OCI-M1 (cell line): ENCODE data around the gene PDCD11.
"Not testable (repeated sequence)": the region's sequence is repeated elsewhere in the genome, so short reads cannot be mapped to it uniquely, and the experiment has no call there.

ENCODE experiments used
- DNase-seq: peaks from one replicate; lab custom pipeline; 2025; lab: John Stamatoyannopoulos, UW

The PDCD11 gene

GRCh38 chr10:103416436-103417147 is 20.2 kb downstream of the PDCD11 start:
- DNase-seq, result peak; percentile 78

GRCh38 chr10:103417148-103417469 is 20.7 kb downstream of the PDCD11 start:
- DNase-seq, result not testable (repeated sequence)

- DNase-seq, result no peak
Measured at GRCh38 chr10:103417601-103418000, 21.2 kb downstream of the PDCD11 start.

GRCh38 chr10:103419101-103419500 is 22.7 kb downstream of the PDCD11 start:
- DNase-seq, result no peak

- DNase-seq, result no peak
Measured at GRCh38 chr10:103423748-103424147, 27.3 kb downstream of the PDCD11 start.

- DNase-seq, result no peak
Measured at GRCh38 chr10:103427866-103428265, 31.4 kb downstream of the PDCD11 start.

- DNase-seq, result no peak
Measured at GRCh38 chr10:103428989-103429643, 32.7 kb downstream of the PDCD11 start.

GRCh38 chr10:103429647-103430046 is 33.2 kb downstream of the PDCD11 start:
- DNase-seq, result no peak

GRCh38 chr10:103431902-103432301 is 35.5 kb downstream of the PDCD11 start:
- no peak for DNase-seq

- DNase-seq, result no peak
Measured at GRCh38 chr10:103433858-103434257, 37.4 kb downstream of the PDCD11 start.

- no peak for DNase-seq
Measured at GRCh38 chr10:103439776-103440175, 43.4 kb downstream of the PDCD11 start.

- DNase-seq, result no peak
Measured at GRCh38 chr10:103440416-103440815, 44.0 kb downstream of the PDCD11 start.

GRCh38 chr10:103441206-103441605 is 44.8 kb downstream of the PDCD11 start:
- DNase-seq, result no peak

- no peak for DNase-seq
Measured at GRCh38 chr10:103441611-103442010, 45.2 kb downstream of the PDCD11 start.

- DNase-seq, result no peak
Measured at GRCh38 chr10:103442031-103442461, 45.6 kb downstream of the PDCD11 start.

GRCh38 chr10:103443475-103444185 is 47.2 kb downstream of the PDCD11 start:
- DNase-seq, result no peak

- no peak for DNase-seq
Measured at GRCh38 chr10:103444478-103444877, 48.1 kb downstream of the PDCD11 start.

GRCh38 chr10:103445366-103445765 is 48.9 kb downstream of the PDCD11 start:
- no peak for DNase-seq

- DNase-seq, result no peak
Measured at GRCh38 chr10:103445767-103446567, 49.5 kb downstream of the PDCD11 start.

GRCh38 chr10:103447187-103447586 is 50.8 kb downstream of the PDCD11 start:
- no peak for DNase-seq

GRCh38 chr10:103448746-103449145 is 52.3 kb downstream of the PDCD11 start:
- no peak for DNase-seq
